DOHH2 (cell line): ENCODE results near the gene DOCK6.

ENCODE experiments used
- H3F3A ChIP-seq: fragments of 200-600 bp; sonication (generic), shearing (Covaris generic); 2 replicates; pipeline ENCODE4 v1.6.0; 2016; ENCODE audit warnings: antibody characterized with exemption, mild to moderate bottlenecking; ENCODE audit not compliant: control insufficient read depth, insufficient read depth
- H3K27ac ChIP-seq: fragments of 200-600 bp; sonication (generic); 2 replicates; pipeline ENCODE4 v1.5.1; 2014; ENCODE audit warnings: low read depth, mild to moderate bottlenecking, low read length, moderate library complexity
- H3K27me3 ChIP-seq: fragments of 200-600 bp; sonication (generic); 2 replicates; pipeline ENCODE4 v1.6.1; 2014; ENCODE audit warnings: mild to moderate bottlenecking, low read length, mixed read lengths; ENCODE audit not compliant: control insufficient read depth
- H3K36me3 ChIP-seq: fragments of 200-600 bp; sonication (generic); 2 replicates; pipeline ENCODE4 v1.6.1; 2014; ENCODE audit warnings: mild to moderate bottlenecking, low read length, moderate library complexity, mixed read lengths; ENCODE audit not compliant: control insufficient read depth
- H3K4me1 ChIP-seq: fragments of 200-600 bp; sonication (generic); 2 replicates; pipeline ENCODE4 v1.6.1; 2014; ENCODE audit warnings: mild to moderate bottlenecking, low read length, mixed read lengths; ENCODE audit not compliant: control insufficient read depth
- H3K4me2 ChIP-seq: fragments of 200-600 bp; sonication (generic); 2 replicates; pipeline ENCODE4 v1.6.0; 2014; ENCODE audit warnings: mild to moderate bottlenecking, low read length, moderate library complexity
- H3K4me3 ChIP-seq: fragments of 200-600 bp; sonication (generic); 2 replicates; pipeline ENCODE4 v1.5.1; 2014; ENCODE audit warnings: mild to moderate bottlenecking, low read length, mixed read lengths
- H3K79me2 ChIP-seq: fragments of 200-600 bp; sonication (generic); 2 replicates; pipeline ENCODE4 v1.6.1; 2014; ENCODE audit warnings: mild to moderate bottlenecking, low read length, mixed read lengths; ENCODE audit not compliant: control insufficient read depth
- H3K9me2 ChIP-seq: fragments of 200-600 bp; sonication (generic); replicated peaks from 2 replicates; pipeline ENCODE4 v1.6.1; 2014; ENCODE audit warnings: mild to moderate bottlenecking, low read length, mixed read lengths; ENCODE audit not compliant: control insufficient read depth
- H3K9me3 ChIP-seq: fragments of 200-600 bp; sonication (generic); 2 replicates; pipeline ENCODE4 v1.6.1; 2014; ENCODE audit warnings: antibody characterized with exemption, low read length, mixed read lengths; ENCODE audit not compliant: control insufficient read depth, insufficient read depth
- H4K20me1 ChIP-seq: fragments of 200-600 bp; sonication (generic); 2 replicates; pipeline ENCODE4 v1.6.0; 2014; ENCODE audit warnings: low read depth, mild to moderate bottlenecking, antibody characterized with exemption, low read length, moderate library complexity; ENCODE audit not compliant: control insufficient read depth, insufficient read depth
- EZH2phosphoT487 ChIP-seq: fragments of 200-600 bp; sonication (generic); IDR thresholded peaks from 2 replicates; pipeline ENCODE4 v1.6.1; 2017; ENCODE audit warnings: borderline replicate concordance, mild to moderate bottlenecking, antibody characterized with exemption, low read length, moderate library complexity, mixed read lengths
- TF ChIP-seq, protein P1 (sequence below): fragments of 200-600 bp; sonication (generic); IDR thresholded peaks from one replicate; pipeline ENCODE4 v1.5.1; 2014; ENCODE audit warnings: antibody characterized with exemption, mild to moderate bottlenecking, low read depth, low read length; ENCODE audit not compliant: poor library complexity, severe bottlenecking

The DOCK6 gene

DNA sequence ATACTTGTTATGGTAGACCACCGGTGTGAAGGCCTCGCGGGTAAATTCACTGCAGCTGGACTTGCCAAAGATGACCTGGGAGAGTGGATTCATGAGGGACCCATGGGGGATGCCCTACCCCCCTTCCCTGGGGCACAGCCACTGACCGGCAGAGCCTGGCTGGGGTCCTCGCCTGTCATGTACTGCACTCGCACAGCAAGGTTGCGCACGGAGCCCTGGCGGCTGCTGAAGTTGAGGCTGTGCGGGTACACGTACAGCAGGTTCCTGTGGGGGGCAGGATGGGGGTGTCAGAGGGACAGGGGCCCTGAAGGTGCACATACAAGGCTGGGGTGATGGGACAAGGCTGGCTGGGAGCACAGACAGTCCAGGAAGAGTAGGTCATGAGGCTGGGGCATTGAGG, 24.3 kb downstream of the DOCK6 start:
- Histone ChIP-seq H3K4me1 (no peaks in the 10 kb centered on the region), H4K20me1 (no peaks in the 10 kb centered on the region), H3K27ac (no peak overlapping the region), H3K4me2 (no peak overlapping the region), H3K79me2 (no peaks in the 10 kb centered on the region), H3K27me3 (no peaks in the 10 kb centered on the region), H3K36me3 (peaks cover 10% of the 10 kb centered on the region), H3K9me2 (no peaks in the 10 kb centered on the region), H3K9me3 (no peaks in the 10 kb centered on the region), H3K4me3 (no peak overlapping the region), H3F3A (no peaks in the 10 kb centered on the region)
- no peak for TF ChIP-seq EZH2phosphoT487
- TF ChIP-seq, protein P1, sequence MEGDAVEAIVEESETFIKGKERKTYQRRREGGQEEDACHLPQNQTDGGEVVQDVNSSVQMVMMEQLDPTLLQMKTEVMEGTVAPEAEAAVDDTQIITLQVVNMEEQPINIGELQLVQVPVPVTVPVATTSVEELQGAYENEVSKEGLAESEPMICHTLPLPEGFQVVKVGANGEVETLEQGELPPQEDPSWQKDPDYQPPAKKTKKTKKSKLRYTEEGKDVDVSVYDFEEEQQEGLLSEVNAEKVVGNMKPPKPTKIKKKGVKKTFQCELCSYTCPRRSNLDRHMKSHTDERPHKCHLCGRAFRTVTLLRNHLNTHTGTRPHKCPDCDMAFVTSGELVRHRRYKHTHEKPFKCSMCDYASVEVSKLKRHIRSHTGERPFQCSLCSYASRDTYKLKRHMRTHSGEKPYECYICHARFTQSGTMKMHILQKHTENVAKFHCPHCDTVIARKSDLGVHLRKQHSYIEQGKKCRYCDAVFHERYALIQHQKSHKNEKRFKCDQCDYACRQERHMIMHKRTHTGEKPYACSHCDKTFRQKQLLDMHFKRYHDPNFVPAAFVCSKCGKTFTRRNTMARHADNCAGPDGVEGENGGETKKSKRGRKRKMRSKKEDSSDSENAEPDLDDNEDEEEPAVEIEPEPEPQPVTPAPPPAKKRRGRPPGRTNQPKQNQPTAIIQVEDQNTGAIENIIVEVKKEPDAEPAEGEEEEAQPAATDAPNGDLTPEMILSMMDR: no peak

DNA sequence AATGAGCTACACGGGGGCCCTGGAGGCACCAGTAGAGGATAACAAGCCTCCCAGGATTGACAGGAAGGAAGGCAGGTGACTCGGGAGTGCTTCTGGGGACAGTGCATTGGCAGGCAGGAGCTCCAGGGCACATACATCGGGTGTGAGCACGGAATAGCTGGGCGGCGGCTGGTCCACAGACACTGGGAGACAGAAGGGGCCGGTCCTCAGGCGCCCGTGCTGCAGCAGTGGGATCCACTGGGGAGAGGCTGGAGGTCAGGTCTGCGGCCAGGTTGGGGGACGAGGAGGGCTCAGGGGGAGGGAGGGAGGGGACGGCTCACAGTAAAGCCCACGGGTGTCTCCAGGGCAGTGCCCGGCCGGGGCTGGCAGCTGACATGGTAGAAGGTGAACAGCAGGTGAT, 25.0 kb downstream of the DOCK6 start:
- Histone ChIP-seq H3K79me2 (no peaks in the 10 kb centered on the region), H3K36me3 (peaks cover 13% of the 10 kb centered on the region), H3K27ac (no peak overlapping the region)

DNA sequence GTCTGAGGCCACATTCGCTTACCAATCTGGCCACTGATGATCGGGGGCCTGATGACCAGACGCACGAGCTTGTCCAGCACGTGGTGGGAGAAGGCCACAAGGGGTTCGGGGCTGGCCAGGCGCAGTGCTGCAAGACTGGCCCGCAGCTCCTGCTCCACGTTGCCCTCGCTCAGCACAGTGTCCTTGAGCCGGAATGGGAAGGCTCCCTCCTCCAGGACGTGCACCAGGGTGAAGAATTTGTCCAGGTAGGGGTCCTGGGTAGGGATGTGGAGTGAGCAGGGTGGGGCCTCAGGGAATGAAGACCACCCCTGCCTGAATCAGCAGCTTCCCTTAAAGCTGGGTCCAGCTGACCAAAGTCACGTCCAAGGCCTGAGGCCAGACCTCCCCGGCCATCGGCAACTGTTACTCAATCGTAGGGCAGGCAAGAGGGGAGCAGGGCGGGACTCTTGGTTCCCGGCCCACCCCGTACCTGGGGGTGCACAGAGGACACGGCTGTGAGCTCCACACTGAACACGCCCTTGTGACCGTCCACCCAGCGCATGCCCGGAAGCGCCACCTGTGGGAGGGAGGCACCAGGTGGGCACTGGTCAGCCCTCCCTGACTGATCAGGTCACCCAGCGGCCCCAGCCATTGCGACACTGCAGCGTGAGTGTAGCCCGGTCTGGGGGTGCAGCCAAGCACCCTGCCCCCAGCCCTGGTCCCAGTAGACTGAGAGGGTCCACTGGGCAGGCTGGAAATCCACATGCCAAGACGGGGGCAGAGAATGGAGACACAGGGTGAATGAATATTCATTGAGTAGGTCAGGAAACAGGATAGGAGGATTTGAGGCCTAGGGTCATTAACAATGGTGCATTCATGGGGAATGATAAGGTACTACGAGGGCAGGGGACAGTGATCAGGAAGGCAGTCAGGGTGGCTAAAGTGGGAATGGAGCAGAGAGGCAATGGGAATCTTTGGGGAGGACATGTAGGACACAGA, 25.7 kb downstream of the DOCK6 start:
- H3K4me2 ChIP-seq: no peak overlapping the region
- H3K27ac ChIP-seq: no peak overlapping the region
- no peaks in the 10 kb centered on the region for H3K79me2 ChIP-seq
- peaks cover 18% of the 10 kb centered on the region for H3K36me3 ChIP-seq
- H3K4me3 ChIP-seq: no peak overlapping the region
- no peaks in the 10 kb centered on the region for H3K27me3 ChIP-seq
- H3K9me2 ChIP-seq: no peaks in the 10 kb centered on the region
- TF ChIP-seq EZH2phosphoT487: no peak
- TF ChIP-seq, protein P1: no peak
- no peaks in the 10 kb centered on the region for H3F3A ChIP-seq
- H3K4me1 ChIP-seq: peaks cover 7% of the 10 kb centered on the region
- H4K20me1 ChIP-seq: no peaks in the 10 kb centered on the region
- H3K9me3 ChIP-seq: no peaks in the 10 kb centered on the region

More for the DNA sequence above, 25.0 kb downstream of the DOCK6 start:
- no peak for TF ChIP-seq EZH2phosphoT487
- TF ChIP-seq, protein P1: no peak
- H3K4me2 ChIP-seq: no peak overlapping the region
- no peak overlapping the region for H3K4me3 ChIP-seq
- no peaks in the 10 kb centered on the region for H3K9me2 ChIP-seq
- H3K4me1 ChIP-seq: no peaks in the 10 kb centered on the region; the same call in 1 of the 2 replicates
- no peaks in the 10 kb centered on the region for H3F3A ChIP-seq
- H3K9me3 ChIP-seq: no peaks in the 10 kb centered on the region
- no peaks in the 10 kb centered on the region for H4K20me1 ChIP-seq
- H3K27me3 ChIP-seq: no peaks in the 10 kb centered on the region
